GM19099 (cell line): Measurements from ENCODE around the gene OR2M2.

Experiments
- POLR2A ChIP-seq: IDR thresholded peaks from 3 replicates; pipeline ENCODE4 v1.6.1; 2011; ENCODE audit warnings: low read depth; ENCODE audit not compliant: insufficient read length; ENCODE audit errors: extremely low read depth

Gene OR2M2

GRCh38 chr1:248196965-248197364 is 22.3 kb downstream of the OR2M2 start, which contains the start of gene OR2M3:
Gene OR2M3, plus strand, starts transcription at chr1:248197265. Its CDS starts 5,803 bp downstream, at chr1:248203068.
- no peak for TF ChIP-seq POLR2A

- no peak for TF ChIP-seq POLR2A
These were observed 41.3 kb downstream of the OR2M2 start for GRCh38 chr1:248215880-248216279.

DNA sequence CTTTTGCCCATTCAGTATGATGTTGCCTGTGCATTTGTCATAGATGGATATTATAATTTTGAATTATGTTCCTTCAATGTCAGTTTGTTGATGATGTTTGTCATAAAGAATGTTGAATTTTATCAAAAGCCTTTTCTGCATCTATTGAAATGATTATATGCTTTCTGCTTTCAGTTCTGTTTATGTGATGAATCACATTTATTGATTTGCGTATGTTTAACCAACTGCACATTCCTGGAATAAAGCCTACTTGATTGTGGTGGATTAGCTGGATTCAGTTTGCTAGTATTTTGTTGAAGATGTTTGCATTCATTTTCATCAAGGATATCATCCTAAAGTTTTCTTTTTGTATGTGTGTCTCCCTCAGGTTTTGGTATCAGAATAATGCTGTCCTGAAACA is 50.9 kb downstream of the OR2M2 start:
- TF ChIP-seq POLR2A: no peak

- no peak for TF ChIP-seq POLR2A
These were observed 54.8 kb downstream of the OR2M2 start for GRCh38 chr1:248229360-248229908.
